Thoracic aorta (tissue), 2 donors: Measurements from ENCODE around the gene C11orf21. TPM values are rescaled to one million over a fixed set of nuclear protein-coding genes. Genes with fewer than 3 reads are reported as not detected.

Source experiments
- ATAC-seq: fragments of 150-250 bp; one replicate; pipeline ENCODE4 v1.8.0; 2017; ENCODE audit warnings: low read depth; ENCODE audit not compliant: insufficient number of reproducible peaks, low FRiP score
- DNase-seq: peaks from one replicate; pipeline ENCODE4 v3.0.0-alpha.2; 2020; ENCODE audit warnings: low spot score
- H3K27ac ChIP-seq, 2 donors: fragments of 200-600 bp; sonication (generic); 1 replicate in 1 of 2; 2 replicates in 1 of 2; pipeline ENCODE4 v1.5.1; 2016; ENCODE audit warnings: mild to moderate bottlenecking in 2 of 2, moderate library complexity in 2 of 2
- H3K27me3 ChIP-seq: fragments of 200-600 bp; sonication (generic); replicated peaks from 2 replicates; pipeline ENCODE4 v1.6.0; 2016; ENCODE audit warnings: mild to moderate bottlenecking; ENCODE audit not compliant: insufficient read depth
- H3K36me3 ChIP-seq: fragments of 200-600 bp; sonication (generic); one replicate; pipeline ENCODE4 v1.5.1; 2016
- H3K4me1 ChIP-seq, 2 donors: fragments of 200-600 bp; sonication (generic); 1 replicate in 1 of 2; 2 replicates in 1 of 2; pipeline versions ENCODE4 v1.5.1 to v1.6.0; 2016; ENCODE audit warnings: low read depth in 2 of 2, mild to moderate bottlenecking in 1 of 2; ENCODE audit not compliant: control insufficient read depth in 1 of 2
- H3K4me3 ChIP-seq: fragments of 200-600 bp; sonication (generic); 2 replicates; pipeline ENCODE4 v1.5.1; 2016; ENCODE audit warnings: mild to moderate bottlenecking
- H3K9me3 ChIP-seq: fragments of 200-600 bp; sonication (generic); 2 replicates; pipeline ENCODE4 v1.5.1; 2016
- total RNA-seq, 2 donors: library from RNA; depleted of rRNA; stranded (reverse); fragments of >200 nt; gene quantifications; one replicate each; pipeline versions ENCODE4 v1.1.0 to v1.2.3, GENCODE V29; 2016
- TF ChIP-seq, protein P1 (sequence below): fragments of 200-600 bp; sonication (generic); IDR thresholded peaks from one replicate; pipeline ENCODE4 v1.5.1; 2019; ENCODE audit warnings: antibody characterized with exemption

Gene C11orf21
- total RNA-seq, 2 donors from 2014 or later: 1.1 to 4.3 TPM

DNA sequence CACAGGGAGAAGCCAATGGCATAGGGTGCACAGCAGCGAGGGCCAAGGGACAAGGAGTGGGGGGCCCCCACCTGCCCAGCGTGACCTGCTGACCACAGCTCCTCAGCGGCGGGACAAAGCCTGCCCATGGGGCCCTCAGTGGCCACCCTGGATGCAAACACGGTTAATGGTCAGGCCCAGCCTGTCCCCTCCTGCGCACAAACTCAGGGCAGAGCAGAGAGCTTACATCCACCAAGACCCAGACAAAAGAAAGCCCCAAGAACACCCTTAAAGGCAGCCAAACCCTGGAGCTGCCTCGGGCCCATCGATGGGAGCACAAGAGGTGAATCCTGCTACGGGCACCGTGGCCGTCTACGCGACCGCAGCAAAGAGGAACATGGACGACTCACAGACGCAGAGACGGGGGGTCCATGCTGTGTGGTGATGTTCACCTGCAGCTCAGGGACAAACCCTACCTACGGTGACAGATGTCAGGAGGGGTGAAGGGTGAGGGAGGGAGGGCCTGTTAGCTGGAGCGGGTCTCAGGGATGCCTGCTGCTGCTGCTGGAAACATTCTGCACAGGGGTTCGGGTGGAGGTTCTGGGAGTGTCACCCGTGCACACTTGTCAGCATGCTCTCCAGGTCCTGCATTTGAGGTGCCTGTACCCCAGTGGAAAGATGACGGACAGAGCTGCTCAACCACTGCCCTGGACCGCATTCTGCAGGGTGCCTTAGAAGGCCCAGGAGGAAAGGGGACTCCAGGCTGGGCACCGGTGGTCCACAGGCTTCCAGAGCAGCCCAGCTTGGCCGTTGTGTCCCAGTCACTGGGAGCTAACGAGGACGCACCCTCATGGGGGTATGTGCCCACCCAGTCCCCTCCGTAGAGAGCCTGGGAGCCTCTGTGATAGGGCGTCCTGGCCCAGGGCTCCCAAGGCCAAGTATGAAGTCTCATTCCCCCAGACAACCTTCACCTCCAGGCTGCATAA lies 42.9 kb downstream of the C11orf21 start:
- Histone ChIP-seq H3K27ac (no peak overlapping the region), H3K4me1 (no peaks in the 10 kb centered on the region), H3K9me3 (no peaks in the 10 kb centered on the region), H3K4me3 (no peak overlapping the region), H3K27me3 (no peaks in the 10 kb centered on the region), H3K36me3 (no peaks in the 10 kb centered on the region)
- TF ChIP-seq, protein P1, sequence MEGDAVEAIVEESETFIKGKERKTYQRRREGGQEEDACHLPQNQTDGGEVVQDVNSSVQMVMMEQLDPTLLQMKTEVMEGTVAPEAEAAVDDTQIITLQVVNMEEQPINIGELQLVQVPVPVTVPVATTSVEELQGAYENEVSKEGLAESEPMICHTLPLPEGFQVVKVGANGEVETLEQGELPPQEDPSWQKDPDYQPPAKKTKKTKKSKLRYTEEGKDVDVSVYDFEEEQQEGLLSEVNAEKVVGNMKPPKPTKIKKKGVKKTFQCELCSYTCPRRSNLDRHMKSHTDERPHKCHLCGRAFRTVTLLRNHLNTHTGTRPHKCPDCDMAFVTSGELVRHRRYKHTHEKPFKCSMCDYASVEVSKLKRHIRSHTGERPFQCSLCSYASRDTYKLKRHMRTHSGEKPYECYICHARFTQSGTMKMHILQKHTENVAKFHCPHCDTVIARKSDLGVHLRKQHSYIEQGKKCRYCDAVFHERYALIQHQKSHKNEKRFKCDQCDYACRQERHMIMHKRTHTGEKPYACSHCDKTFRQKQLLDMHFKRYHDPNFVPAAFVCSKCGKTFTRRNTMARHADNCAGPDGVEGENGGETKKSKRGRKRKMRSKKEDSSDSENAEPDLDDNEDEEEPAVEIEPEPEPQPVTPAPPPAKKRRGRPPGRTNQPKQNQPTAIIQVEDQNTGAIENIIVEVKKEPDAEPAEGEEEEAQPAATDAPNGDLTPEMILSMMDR: no peak
- ATAC-seq (no peak), DNase-seq (no peak)

DNA sequence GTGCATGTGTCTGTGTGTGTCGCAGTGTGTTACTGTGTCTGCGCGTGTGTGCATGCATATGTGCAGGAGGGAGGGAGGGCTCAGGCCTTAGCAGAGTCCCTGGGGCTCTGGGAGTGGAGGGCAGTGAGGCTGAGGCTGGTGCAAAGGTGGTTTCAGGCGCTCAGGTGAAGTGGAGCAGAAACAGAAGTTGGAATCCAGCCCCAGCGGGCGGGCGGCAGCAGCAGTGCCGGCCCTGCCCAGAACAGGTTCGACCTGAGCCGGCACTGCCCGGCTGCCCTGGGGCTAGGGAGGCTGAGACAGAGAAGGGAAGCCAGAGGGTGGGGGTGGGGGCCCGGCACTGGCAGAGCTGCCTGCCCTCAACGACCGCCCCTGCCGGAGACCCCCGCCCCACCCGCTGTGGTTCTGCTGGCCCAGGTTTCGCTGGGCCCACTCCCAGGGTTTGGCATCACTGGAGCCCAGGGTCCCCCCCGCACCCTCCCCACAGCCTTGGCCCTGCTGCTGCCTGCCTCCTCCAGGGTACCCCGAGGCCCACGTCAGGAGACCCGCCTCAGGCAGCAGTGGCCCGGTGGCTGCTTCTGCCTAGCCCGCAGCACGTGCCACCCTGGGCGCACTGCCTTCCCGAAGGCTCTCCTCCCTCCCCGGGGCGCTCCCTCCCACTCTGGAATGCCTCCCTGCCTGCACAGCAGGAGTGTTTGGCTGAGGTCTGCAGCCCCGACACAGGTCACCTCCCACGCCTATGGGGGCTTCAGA lies 44.6 kb downstream of the C11orf21 start:
- DNase-seq (no peak), ATAC-seq (no peak)
- Histone ChIP-seq H3K4me3 (no peak overlapping the region), H3K27me3 (no peaks in the 10 kb centered on the region), H3K27ac (no peak overlapping the region), H3K4me1 (no peaks in the 10 kb centered on the region), H3K9me3 (no peaks in the 10 kb centered on the region), H3K36me3 (no peaks in the 10 kb centered on the region)
- TF ChIP-seq, protein P1: no peak

DNA sequence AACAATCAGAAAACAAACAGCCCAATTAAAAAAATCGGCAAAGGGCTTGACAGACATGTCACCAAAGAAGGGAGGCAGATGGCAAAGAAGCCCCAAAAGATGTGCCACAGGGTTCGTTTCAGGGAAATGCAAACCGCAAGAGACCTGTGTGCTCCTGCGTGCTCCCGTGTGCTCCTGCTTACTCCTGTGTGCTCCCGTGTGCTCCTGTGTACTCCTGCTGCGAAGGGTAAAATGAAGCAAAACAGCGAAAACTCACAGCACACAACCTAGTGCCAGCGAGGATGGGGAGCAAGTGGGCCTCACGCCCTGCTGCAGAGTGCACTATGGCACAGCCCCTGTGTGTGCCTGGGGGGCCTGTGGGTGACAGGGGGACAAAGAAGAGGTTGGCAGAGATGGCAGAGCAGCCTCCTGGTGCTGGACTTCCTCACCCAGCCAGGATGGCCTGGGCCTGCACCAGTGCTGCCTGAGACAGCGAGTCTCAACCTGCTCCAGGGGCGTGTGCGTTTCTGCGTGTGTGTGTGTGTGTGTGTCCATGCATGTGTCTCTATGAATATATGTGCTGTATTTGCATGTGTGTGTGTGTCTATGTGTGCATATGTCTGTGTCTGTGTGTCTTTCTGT lies 45.3 kb downstream of the C11orf21 start:
- Histone ChIP-seq H3K4me3 (no peak overlapping the region), H3K4me1 (no peaks in the 10 kb centered on the region), H3K27me3 (no peaks in the 10 kb centered on the region), H3K9me3 (no peaks in the 10 kb centered on the region), H3K27ac (no peak overlapping the region), H3K36me3 (no peaks in the 10 kb centered on the region)
- TF ChIP-seq, protein P1: no peak
- DNase-seq (no peak), ATAC-seq (no peak)

DNA sequence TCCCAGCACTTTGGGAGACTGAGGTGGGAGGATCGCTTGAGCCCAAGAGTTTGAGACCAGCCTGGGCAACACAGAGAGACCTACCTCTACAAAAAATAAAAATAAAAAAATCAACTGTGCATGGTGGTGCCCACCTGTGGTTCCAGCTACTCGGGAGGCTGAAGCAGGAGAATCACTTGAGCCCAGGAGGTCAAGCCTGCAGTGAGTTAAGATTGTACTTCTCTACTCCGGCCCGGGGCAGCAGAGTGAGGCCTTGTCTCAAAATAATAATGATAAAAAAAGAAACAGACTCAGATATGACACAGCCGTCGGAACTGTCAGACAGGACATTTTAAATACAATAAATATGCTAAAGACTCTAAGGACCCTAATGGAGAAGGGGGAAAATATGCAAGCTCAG lies 49.7 kb downstream of the C11orf21 start:
- Histone ChIP-seq H3K27ac (no peak overlapping the region), H3K9me3 (no peaks in the 10 kb centered on the region), H3K4me1 (no peaks in the 10 kb centered on the region), H3K27me3 (no peaks in the 10 kb centered on the region), H3K4me3 (no peak overlapping the region), H3K36me3 (no peaks in the 10 kb centered on the region)
- DNase-seq: no peak
- ATAC-seq: no peak
- TF ChIP-seq, protein P1: no peak

DNA sequence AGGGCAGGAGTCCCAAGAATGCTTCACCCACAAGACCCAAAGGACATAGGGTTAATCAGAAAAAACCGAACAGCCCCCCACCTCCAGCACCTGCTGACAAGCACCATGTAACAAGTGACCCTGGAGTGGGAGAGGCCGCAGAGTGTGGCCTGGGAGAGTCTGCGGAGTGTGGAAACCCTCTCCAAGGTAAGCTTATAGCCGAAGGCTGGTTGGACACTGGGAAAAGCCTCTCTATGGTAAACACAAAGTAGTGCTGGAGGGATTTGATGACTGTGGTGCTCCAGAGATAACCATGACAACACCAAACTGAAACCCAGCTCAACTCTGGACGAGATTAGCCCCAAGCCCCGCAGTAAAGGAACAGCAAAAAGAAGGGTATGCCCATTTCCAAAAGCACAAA lies 50.6 kb downstream of the C11orf21 start:
- Histone ChIP-seq H3K27ac (no peak overlapping the region), H3K4me3 (no peak overlapping the region), H3K4me1 (no peaks in the 10 kb centered on the region), H3K27me3 (no peaks in the 10 kb centered on the region), H3K36me3 (no peaks in the 10 kb centered on the region), H3K9me3 (no peaks in the 10 kb centered on the region)
- DNase-seq (no peak), ATAC-seq (no peak)
- TF ChIP-seq, protein P1: no peak
